OCI-LY3 (cell line): ENCODE data around the gene BORCS5.

Experiments
- EZH2phosphoT487 ChIP-seq: fragments of 200-600 bp; shearing (Covaris generic); IDR thresholded peaks from 2 replicates; pipeline ENCODE4 v1.6.1; 2018; ENCODE audit warnings: antibody characterized with exemption, mixed run types, low read depth
- TF ChIP-seq, protein P1 (sequence below): fragments of 200-600, 300-600 bp; sonication (generic); IDR thresholded peaks from 2 replicates; pipeline ENCODE4 v1.5.1; 2014; ENCODE audit warnings: antibody characterized with exemption, low read length, low read depth

DNA sequence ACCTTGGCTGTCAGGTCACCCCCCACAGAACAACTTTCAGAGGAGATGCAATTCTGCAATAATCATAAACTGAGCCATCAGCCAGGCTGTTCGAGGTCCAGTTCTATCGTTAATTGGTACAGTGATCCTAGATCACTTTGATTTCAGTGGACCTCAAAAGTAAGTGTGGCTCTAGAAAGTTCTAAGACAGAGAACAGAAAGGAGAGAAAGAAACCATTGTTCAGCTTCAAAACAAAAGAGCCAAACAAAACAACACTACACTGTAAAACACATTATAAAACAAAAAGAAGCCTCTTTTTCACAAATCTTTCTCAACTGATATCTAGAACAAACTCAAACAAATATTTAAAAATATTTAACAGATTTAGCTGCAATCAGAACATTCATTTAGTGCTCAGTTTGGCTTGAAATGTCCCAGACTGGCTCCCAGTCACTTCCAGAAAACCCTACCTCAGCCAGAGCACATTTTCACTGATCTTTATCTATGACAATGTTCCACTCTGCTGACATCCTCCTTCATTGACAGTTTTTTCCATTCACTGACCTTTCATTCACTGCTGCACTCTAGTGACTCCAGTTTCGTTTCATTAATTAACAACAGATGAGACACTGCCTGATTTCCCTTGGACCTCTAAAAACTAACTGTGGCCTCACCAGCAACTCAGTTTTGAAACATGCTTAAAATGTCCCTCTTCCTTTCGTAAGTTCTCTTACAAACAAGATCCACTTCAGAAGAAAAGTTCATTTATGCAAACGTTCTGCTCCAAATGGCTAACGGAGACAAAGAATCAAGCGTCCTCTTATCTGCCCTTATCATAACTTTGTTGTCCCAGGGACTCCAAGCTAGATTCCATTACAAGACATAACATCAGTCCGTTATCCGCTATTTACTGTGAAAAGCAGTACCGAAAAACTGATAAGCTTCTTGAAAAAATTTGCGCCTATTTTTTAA lies 148.9 kb downstream of the BORCS5 start:
- TF ChIP-seq, protein P1, sequence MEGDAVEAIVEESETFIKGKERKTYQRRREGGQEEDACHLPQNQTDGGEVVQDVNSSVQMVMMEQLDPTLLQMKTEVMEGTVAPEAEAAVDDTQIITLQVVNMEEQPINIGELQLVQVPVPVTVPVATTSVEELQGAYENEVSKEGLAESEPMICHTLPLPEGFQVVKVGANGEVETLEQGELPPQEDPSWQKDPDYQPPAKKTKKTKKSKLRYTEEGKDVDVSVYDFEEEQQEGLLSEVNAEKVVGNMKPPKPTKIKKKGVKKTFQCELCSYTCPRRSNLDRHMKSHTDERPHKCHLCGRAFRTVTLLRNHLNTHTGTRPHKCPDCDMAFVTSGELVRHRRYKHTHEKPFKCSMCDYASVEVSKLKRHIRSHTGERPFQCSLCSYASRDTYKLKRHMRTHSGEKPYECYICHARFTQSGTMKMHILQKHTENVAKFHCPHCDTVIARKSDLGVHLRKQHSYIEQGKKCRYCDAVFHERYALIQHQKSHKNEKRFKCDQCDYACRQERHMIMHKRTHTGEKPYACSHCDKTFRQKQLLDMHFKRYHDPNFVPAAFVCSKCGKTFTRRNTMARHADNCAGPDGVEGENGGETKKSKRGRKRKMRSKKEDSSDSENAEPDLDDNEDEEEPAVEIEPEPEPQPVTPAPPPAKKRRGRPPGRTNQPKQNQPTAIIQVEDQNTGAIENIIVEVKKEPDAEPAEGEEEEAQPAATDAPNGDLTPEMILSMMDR: no peak
- no peak for TF ChIP-seq EZH2phosphoT487
